Measurements from ENCODE around the gene FBLN1. TPM values are rescaled to one million over a fixed set of nuclear protein-coding genes. Genes with fewer than 3 reads are reported as not detected.
A peak's percentile ranks its signal among the peaks of the same experiment; 100 is the strongest.

Gene FBLN1
- total RNA-seq, 2 donors from 2014 or later = not detected

DNA sequence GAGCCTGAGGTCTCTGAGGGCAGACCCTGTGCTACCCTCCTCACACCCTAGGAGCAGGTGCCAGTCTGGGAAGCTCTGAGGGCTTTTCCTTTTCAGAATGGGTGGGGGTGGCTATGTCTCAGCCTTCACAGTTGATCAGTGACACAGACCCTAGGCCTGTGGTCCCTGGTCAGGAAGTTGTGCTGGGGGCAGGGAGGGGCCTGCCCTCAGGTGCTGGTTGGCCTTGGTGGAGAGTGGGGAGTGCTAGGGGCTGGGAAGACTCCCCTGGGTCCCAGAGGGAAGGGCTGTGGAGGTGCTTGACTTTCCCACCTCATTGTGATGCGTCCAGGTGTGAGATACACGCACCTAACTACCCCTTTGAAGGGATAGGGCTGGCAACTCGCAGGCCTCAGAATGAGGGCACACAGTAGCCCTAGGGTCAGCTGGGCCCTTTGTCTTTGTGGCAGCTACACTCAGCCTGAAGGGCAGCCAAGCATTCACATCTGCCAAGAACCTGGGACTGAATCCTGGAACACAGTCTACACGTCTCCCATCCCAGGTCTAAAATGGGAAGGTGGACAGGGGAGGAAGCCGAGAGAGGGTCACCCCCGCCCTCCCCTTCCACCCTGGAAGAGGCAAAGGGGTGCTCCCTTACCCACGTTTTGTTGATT lies 137.7 kb downstream of the FBLN1 start:
- Mint-ChIP-seq H3K27me3 (ENCODE audit: low read depth) (peaks cover 47% of the 10 kb centered on the region), H3K9me3 (no peaks in the 10 kb centered on the region), H3K4me1 (ENCODE audit: low read depth) (peaks cover 28% of the 10 kb centered on the region), H3K4me3 (no peak overlapping the region), H3K27ac (no peak overlapping the region), H3K36me3 (ENCODE audit: insufficient read depth in 2 of 2) (no peaks in the 10 kb centered on the region)
- ATAC-seq (replicated peaks in 1 of 2) = peak in 1 of 2 donors; percentile 26
- no peak for DNase-seq

DNA sequence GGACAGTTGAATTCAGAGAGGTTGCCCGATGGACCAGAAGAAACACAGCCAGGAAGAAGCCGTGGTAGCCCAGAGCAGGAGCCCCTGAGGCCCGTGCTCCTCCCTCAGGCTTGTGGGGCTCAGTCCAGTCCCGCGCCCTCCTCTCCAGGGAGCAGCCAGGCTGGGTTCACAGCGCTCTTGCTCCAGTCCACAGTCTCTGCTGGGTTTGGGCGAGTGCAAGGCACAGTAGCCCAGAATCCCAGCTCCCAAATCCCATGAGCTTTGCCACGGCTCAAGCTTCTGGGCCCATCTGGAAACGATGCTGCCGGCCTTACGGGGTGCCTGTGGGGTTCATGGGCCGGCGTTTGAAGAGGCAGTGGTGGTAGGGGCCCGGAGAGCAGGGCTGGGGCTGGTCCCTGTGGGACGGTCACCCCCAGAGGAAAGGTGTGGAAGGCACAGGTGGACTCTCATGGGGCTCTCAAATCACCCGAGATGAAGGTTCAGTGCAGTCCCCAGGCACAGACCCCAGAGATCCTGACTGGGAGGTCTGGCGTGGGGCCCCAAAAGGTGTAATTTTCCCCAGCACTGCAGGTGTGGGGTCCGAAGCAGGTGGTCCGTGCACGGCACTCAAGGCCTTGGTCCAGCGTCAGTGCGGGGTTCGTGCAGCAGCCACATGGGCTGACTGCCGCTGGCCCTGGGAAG lies 138.4 kb downstream of the FBLN1 start:
- DNase-seq = no peak
- Mint-ChIP-seq H3K4me3 (no peak overlapping the region), H3K36me3 (ENCODE audit: insufficient read depth in 2 of 2) (no peaks in the 10 kb centered on the region), H3K9me3 (no peaks in the 10 kb centered on the region), H3K27ac (no peak overlapping the region), H3K4me1 (ENCODE audit: low read depth) (peaks cover 34% of the 10 kb centered on the region), H3K27me3 (ENCODE audit: low read depth) (peaks cover 50% of the 10 kb centered on the region)
- no peak for ATAC-seq (replicated peaks in 1 of 2)

GRCh38 chr22:45642986-45643385 lies 140.3 kb downstream of the FBLN1 start:
- Mint-ChIP-seq H3K4me3 (no peak overlapping the region), H3K27ac (no peak overlapping the region), H3K4me1 (ENCODE audit: low read depth) (peaks cover 35% of the 10 kb centered on the region), H3K36me3 (ENCODE audit: insufficient read depth in 2 of 2) (no peaks in the 10 kb centered on the region), H3K9me3 (no peaks in the 10 kb centered on the region), H3K27me3 (ENCODE audit: low read depth) (peaks cover 48% of the 10 kb centered on the region)
- DNase-seq (no peak), ATAC-seq (replicated peaks in 1 of 2) (no peak)

- H3K27ac Mint-ChIP-seq = no peak overlapping the region
- no peak for ATAC-seq (replicated peaks in 1 of 2)
- no peak for DNase-seq
- no peaks in the 10 kb centered on the region for H3K36me3 Mint-ChIP-seq (ENCODE audit: insufficient read depth in 2 of 2)
- H3K4me1 Mint-ChIP-seq (ENCODE audit: low read depth) = peaks cover 21% of the 10 kb centered on the region
- peaks cover 38% of the 10 kb centered on the region for H3K27me3 Mint-ChIP-seq (ENCODE audit: low read depth)
- H3K4me3 Mint-ChIP-seq = no peak overlapping the region
- H3K9me3 Mint-ChIP-seq = no peaks in the 10 kb centered on the region
Observed at GRCh38 chr22:45644714-45645113, 142.0 kb downstream of the FBLN1 start.

DNA sequence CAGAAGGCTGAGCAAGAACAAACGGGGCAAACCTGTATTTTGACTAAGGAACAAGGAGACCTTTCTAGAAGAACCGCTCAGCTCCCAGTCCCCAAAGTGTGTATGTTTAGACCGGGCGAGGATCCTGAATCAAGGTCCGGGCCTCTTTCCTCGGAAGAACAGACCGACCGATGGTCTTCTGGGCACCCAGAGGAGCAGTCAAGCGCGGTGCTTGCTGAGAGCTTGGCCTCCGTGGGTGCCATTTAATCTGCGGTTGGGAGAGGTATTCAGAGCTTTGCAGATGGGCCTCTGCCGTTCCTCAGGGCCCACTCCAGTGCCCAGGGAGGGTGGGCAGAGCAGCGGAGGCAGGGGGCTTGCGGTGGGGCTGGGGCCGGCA lies 142.5 kb downstream of the FBLN1 start:
- Mint-ChIP-seq H3K9me3 (no peaks in the 10 kb centered on the region), H3K27me3 (ENCODE audit: low read depth) (peaks cover 34% of the 10 kb centered on the region), H3K36me3 (ENCODE audit: insufficient read depth in 2 of 2) (no peaks in the 10 kb centered on the region), H3K27ac (no peak overlapping the region), H3K4me1 (ENCODE audit: low read depth) (peaks cover 17% of the 10 kb centered on the region), H3K4me3 (peak overlapping the region in 1 of 2 donors; percentile 36)
- DNase-seq (no peak), ATAC-seq (replicated peaks in 1 of 2) (no peak)

DNA sequence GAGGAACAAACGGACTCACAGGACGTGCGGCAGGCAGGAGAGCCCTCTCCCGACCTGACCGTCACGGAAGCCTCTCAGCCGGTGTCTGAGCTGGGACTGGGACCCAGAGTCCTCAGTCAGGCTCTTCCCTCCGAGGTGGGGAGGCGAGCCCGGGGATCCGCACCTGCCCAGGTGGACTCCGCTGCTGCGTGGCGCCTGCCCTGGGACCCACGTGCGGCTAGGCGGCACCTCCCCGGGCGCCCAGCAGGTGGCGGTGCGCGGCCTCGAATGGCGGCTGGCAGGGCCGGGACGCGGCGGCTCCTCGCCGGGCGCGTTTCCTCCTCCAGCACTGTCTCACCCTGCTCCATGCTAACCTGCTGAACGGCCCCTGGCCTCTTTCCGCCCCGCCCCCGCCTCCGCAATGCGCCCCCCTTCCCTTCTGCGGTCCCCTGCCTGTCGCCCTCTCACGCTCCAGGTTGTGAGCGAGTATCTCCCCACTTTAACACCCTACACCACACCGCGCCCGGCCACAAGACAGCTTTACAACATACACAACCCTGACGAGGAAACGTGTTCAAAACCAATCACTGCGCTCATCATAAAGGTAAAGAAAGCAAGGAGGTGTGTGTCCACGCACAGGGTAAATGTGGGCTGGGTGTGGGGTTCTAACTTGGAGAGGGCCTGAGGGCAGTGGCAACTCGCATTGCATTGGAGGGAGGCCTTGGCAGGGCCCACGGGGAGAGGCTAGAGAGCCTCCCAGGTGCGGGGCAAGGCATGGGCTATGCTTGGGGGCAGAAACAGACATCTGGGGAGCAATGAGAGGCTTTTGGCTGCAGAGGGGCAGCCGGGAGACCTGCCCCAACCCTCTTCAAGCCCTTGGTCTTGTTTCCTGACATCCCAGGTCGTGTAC lies 143.1 kb downstream of the FBLN1 start:
- H3K4me3 Mint-ChIP-seq = peak overlapping the region; percentile 7 to 34
- H3K27me3 Mint-ChIP-seq (ENCODE audit: low read depth) = peaks cover 34% of the 10 kb centered on the region
- no peak overlapping the region for H3K27ac Mint-ChIP-seq
- peak; percentile 95 to 97 for ATAC-seq (replicated peaks in 1 of 2)
- no peaks in the 10 kb centered on the region for H3K36me3 Mint-ChIP-seq (ENCODE audit: insufficient read depth in 2 of 2)
- no peaks in the 10 kb centered on the region for H3K9me3 Mint-ChIP-seq
- H3K4me1 Mint-ChIP-seq (ENCODE audit: low read depth) = peaks cover 17% of the 10 kb centered on the region
- peak; percentile 81 to 88 for DNase-seq

GRCh38 chr22:45647532-45648225 lies 145.0 kb downstream of the FBLN1 start:
- Mint-ChIP-seq H3K9me3 (no peaks in the 10 kb centered on the region), H3K4me1 (ENCODE audit: low read depth) (peaks cover 15% of the 10 kb centered on the region), H3K27me3 (ENCODE audit: low read depth) (peaks cover 24% of the 10 kb centered on the region), H3K27ac (no peak overlapping the region), H3K4me3 (no peak overlapping the region), H3K36me3 (ENCODE audit: insufficient read depth in 2 of 2) (no peaks in the 10 kb centered on the region)
- DNase-seq (no peak), ATAC-seq (replicated peaks in 1 of 2) (no peak)

DNA sequence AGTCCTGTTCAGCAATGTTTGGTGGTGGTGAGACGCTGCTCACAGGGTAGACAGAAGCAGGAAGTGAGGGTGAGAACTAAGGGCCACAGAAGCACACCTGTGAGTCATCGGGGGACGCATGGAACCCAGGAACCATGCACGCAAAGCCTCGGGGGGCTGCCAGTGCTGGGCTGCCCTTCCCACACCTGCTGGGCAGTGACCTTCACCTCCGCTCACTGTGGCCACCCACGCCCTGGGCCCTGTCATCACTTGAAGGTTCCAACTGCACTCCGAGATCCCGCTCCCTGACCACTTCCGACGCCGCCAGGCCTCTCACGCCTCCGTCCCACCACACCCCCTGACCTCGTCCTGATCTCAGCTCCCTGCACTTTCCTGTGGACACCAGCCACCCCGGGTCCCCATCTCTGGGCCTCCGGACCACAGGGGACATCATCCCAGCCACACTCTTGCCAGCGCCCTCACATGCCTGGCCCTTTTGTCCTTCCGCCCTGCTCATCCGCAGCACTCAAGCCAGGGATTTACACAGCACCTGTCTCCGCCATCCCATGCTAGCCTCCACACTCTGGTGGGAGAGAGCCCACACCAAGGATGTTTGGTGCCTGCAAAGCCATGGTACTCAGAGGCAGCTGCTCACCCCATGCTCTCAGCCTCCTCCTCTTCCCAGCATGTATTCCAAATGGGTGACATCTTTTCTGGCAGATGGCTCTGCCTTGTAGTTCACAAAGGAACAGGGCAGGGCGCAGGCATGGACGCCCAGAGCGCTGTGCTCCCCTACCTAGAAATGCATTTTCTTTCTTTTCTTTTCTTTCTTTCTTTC lies 145.8 kb downstream of the FBLN1 start:
- H3K4me3 Mint-ChIP-seq = no peak overlapping the region
- no peak for ATAC-seq (replicated peaks in 1 of 2)
- H3K36me3 Mint-ChIP-seq (ENCODE audit: insufficient read depth in 2 of 2) = no peaks in the 10 kb centered on the region
- peaks cover 22% of the 10 kb centered on the region for H3K27me3 Mint-ChIP-seq (ENCODE audit: low read depth)
- no peak overlapping the region for H3K27ac Mint-ChIP-seq
- H3K4me1 Mint-ChIP-seq (ENCODE audit: low read depth) = peaks cover 11% of the 10 kb centered on the region
- H3K9me3 Mint-ChIP-seq = no peaks in the 10 kb centered on the region
- DNase-seq = no peak

DNA sequence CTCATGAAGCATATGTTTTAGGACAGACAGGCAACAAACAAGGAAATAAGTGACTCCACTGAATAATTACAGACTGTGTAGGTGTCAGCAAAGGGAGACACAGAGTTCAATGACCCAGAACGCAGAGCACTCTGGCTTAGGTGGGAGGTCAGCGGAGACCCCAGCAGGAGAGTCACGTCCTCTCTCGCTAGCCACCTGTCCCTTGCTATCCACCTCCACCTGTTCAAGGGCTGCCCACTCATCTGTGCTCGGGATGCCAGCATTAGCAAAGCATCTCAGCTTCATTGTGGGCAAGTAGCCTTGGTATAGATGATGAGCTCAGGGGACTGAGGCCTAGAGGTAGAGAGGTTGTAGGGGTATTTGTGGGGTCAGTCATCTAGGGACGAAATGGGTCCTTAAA lies 147.1 kb downstream of the FBLN1 start:
- peaks cover 11% of the 10 kb centered on the region for H3K4me1 Mint-ChIP-seq (ENCODE audit: low read depth)
- H3K27me3 Mint-ChIP-seq (ENCODE audit: low read depth) = peaks cover 19% of the 10 kb centered on the region
- ATAC-seq (replicated peaks in 1 of 2) = no peak
- H3K9me3 Mint-ChIP-seq = no peaks in the 10 kb centered on the region
- DNase-seq = no peak
- H3K36me3 Mint-ChIP-seq (ENCODE audit: insufficient read depth in 2 of 2) = no peaks in the 10 kb centered on the region
- no peak overlapping the region for H3K27ac Mint-ChIP-seq
- H3K4me3 Mint-ChIP-seq = no peak overlapping the region

GRCh38 chr22:45650721-45651120 lies 148.0 kb downstream of the FBLN1 start:
- no peak for DNase-seq
- H3K27me3 Mint-ChIP-seq (ENCODE audit: low read depth) = peaks cover 15% of the 10 kb centered on the region
- H3K9me3 Mint-ChIP-seq = no peaks in the 10 kb centered on the region
- no peak overlapping the region for H3K4me3 Mint-ChIP-seq
- H3K36me3 Mint-ChIP-seq (ENCODE audit: insufficient read depth in 2 of 2) = no peaks in the 10 kb centered on the region
- no peak for ATAC-seq (replicated peaks in 1 of 2)
- no peak overlapping the region for H3K27ac Mint-ChIP-seq
- H3K4me1 Mint-ChIP-seq (ENCODE audit: low read depth) = peaks cover 5% of the 10 kb centered on the region
